CD4-positive, alpha-beta T cell treated with Interleukin-10 for 1 hour (primary cell): ENCODE data around the gene ANKRD36.
"Not testable (repeated sequence)": the region's sequence is repeated elsewhere in the genome, so short reads cannot be mapped to it uniquely, and the experiment has no call there.

ENCODE experiments used
- DNase-seq: peaks from one replicate; pipeline ENCODE4 v3.0.0-alpha.2; 2020

ANKRD36 gene

GRCh38 chr2:97129090-97129489 lies 16.1 kb downstream of the ANKRD36 start:
- not testable (repeated sequence) for DNase-seq

GRCh38 chr2:97144016-97144415 lies 31.1 kb downstream of the ANKRD36 start:
- not testable (repeated sequence) for DNase-seq

- DNase-seq, result not testable (repeated sequence)
These were observed 53.6 kb downstream of the ANKRD36 start for GRCh38 chr2:97166548-97166947.

GRCh38 chr2:97167938-97168337 lies 55.0 kb downstream of the ANKRD36 start:
- not testable (repeated sequence) for DNase-seq

- DNase-seq, result not testable (repeated sequence)
These were observed 55.6 kb downstream of the ANKRD36 start for GRCh38 chr2:97168583-97168982.

- not testable (repeated sequence) for DNase-seq
These were observed 67.4 kb downstream of the ANKRD36 start for GRCh38 chr2:97180391-97180790.

- not testable (repeated sequence) for DNase-seq
These were observed 82.4 kb downstream of the ANKRD36 start for GRCh38 chr2:97195349-97195748.

GRCh38 chr2:97197251-97197650 lies 84.3 kb downstream of the ANKRD36 start:
- not testable (repeated sequence) for DNase-seq

GRCh38 chr2:97200887-97201286 lies 87.9 kb downstream of the ANKRD36 start:
- not testable (repeated sequence) for DNase-seq

GRCh38 chr2:97202643-97203250 lies 89.8 kb downstream of the ANKRD36 start:
- DNase-seq, result not testable (repeated sequence)

GRCh38 chr2:97210325-97210724 lies 97.4 kb downstream of the ANKRD36 start:
- no peak for DNase-seq

GRCh38 chr2:97215025-97215424 lies 102.1 kb downstream of the ANKRD36 start:
- not testable (repeated sequence) for DNase-seq

- not testable (repeated sequence) for DNase-seq
These were observed 118.1 kb downstream of the ANKRD36 start for GRCh38 chr2:97230848-97231585.

- DNase-seq, result not testable (repeated sequence)
These were observed 120.0 kb downstream of the ANKRD36 start for GRCh38 chr2:97232981-97233380.

GRCh38 chr2:97233660-97234295 lies 120.8 kb downstream of the ANKRD36 start:
- not testable (repeated sequence) for DNase-seq

- not testable (repeated sequence) for DNase-seq
These were observed 148.2 kb downstream of the ANKRD36 start for GRCh38 chr2:97261192-97261591.

GRCh38 chr2:97266449-97266848 lies 153.5 kb downstream of the ANKRD36 start:
- DNase-seq, result not testable (repeated sequence)

- no peak for DNase-seq
These were observed 154.6 kb downstream of the ANKRD36 start for GRCh38 chr2:97267411-97268074.

- not testable (repeated sequence) for DNase-seq
These were observed 155.2 kb downstream of the ANKRD36 start for GRCh38 chr2:97268075-97268591.

- DNase-seq, result not testable (repeated sequence)
These were observed 163.4 kb downstream of the ANKRD36 start for GRCh38 chr2:97276232-97276798.

- not testable (repeated sequence) for DNase-seq
These were observed 172.2 kb downstream of the ANKRD36 start for GRCh38 chr2:97285187-97285586.

GRCh38 chr2:97293687-97294086 lies 180.7 kb downstream of the ANKRD36 start:
- not testable (repeated sequence) for DNase-seq
